Measurements from ENCODE around the gene NTRK2. TPM values are rescaled to one million over a fixed set of nuclear protein-coding genes. Genes with fewer than 3 reads are reported as not detected.

The NTRK2 gene
- total RNA-seq, 6 experiments from 2014 or later: 0.18 to 0.49 (median 0.30) TPM

GRCh38 chr9:84789463-84789830 lies 119.9 kb downstream of the NTRK2 start:
- H3K27me3 ChIP-seq: no peaks in the 10 kb centered on the region
- no peak overlapping the region for H3K27ac ChIP-seq
- DNase-seq (no peak), ATAC-seq (no peak)
- TF ChIP-seq POLR2A (IDR thresholded peaks at IDR 0.05) (no peak), CTCF (IDR thresholded peaks at IDR 0.05) (no peak)
- no peaks in the 10 kb centered on the region for H3K4me1 ChIP-seq
- no peaks in the 10 kb centered on the region for H3K9me3 ChIP-seq
- no peak overlapping the region for H3K4me3 ChIP-seq
- 48% methylated on average over 2 of the region's 5 CpGs for WGBS (ENCODE audit: insufficient coverage, low coverage, low lambda C conversion rate, missing lambda C conversion rate)
- no peaks in the 10 kb centered on the region for H3K36me3 ChIP-seq
- intact Hi-C loops (cut with DNase I): no loop called here

GRCh38 chr9:84791643-84792042 lies 122.1 kb downstream of the NTRK2 start:
- Histone ChIP-seq H3K9me3 (no peaks in the 10 kb centered on the region), H3K4me1 (no peaks in the 10 kb centered on the region), H3K27me3 (no peaks in the 10 kb centered on the region), H3K4me3 (no peak overlapping the region), H3K27ac (no peak overlapping the region), H3K36me3 (no peaks in the 10 kb centered on the region)
- WGBS (ENCODE audit: insufficient coverage, low coverage, low lambda C conversion rate, missing lambda C conversion rate): 50% methylated on average over 2 of the region's 2 CpGs
- DNase-seq: no peak
- intact Hi-C loops (cut with DNase I): no loop called here
- no peak for TF ChIP-seq POLR2A (IDR thresholded peaks at IDR 0.05)
- no peak for TF ChIP-seq CTCF (IDR thresholded peaks at IDR 0.05)
- no peak for ATAC-seq

GRCh38 chr9:84793251-84793650 lies 123.7 kb downstream of the NTRK2 start:
- no peak for DNase-seq
- H3K4me1 ChIP-seq: no peaks in the 10 kb centered on the region
- intact Hi-C loops (cut with DNase I): no loop called here
- no peaks in the 10 kb centered on the region for H3K27me3 ChIP-seq
- no peak for TF ChIP-seq POLR2A (IDR thresholded peaks at IDR 0.05)
- TF ChIP-seq CTCF (IDR thresholded peaks at IDR 0.05): no peak
- no peak overlapping the region for H3K4me3 ChIP-seq
- H3K36me3 ChIP-seq: no peaks in the 10 kb centered on the region
- WGBS (ENCODE audit: insufficient coverage, low coverage, low lambda C conversion rate, missing lambda C conversion rate): 56% methylated on average over 3 of the region's 3 CpGs
- ATAC-seq: no peak
- no peaks in the 10 kb centered on the region for H3K9me3 ChIP-seq
- H3K27ac ChIP-seq: no peak overlapping the region

- ATAC-seq (no peak), DNase-seq (no peak)
- intact Hi-C loops (cut with DNase I): no loop called here
- H3K9me3 ChIP-seq: no peaks in the 10 kb centered on the region
- H3K4me3 ChIP-seq: no peak overlapping the region
- no peaks in the 10 kb centered on the region for H3K4me1 ChIP-seq
- no peak overlapping the region for H3K27ac ChIP-seq
- 34% methylated on average over 3 of the region's 10 CpGs for WGBS (ENCODE audit: insufficient coverage, low coverage, low lambda C conversion rate, missing lambda C conversion rate)
- TF ChIP-seq CTCF (IDR thresholded peaks at IDR 0.05) (no peak), POLR2A (IDR thresholded peaks at IDR 0.05) (no peak)
- H3K36me3 ChIP-seq: no peaks in the 10 kb centered on the region
- H3K27me3 ChIP-seq: no peaks in the 10 kb centered on the region
Observed at GRCh38 chr9:84794981-84795637, 125.6 kb downstream of the NTRK2 start.

- Histone ChIP-seq H3K36me3 (no peaks in the 10 kb centered on the region), H3K27ac (no peak overlapping the region), H3K9me3 (no peaks in the 10 kb centered on the region), H3K4me1 (no peaks in the 10 kb centered on the region), H3K4me3 (no peak overlapping the region), H3K27me3 (no peaks in the 10 kb centered on the region)
- TF ChIP-seq CTCF (IDR thresholded peaks at IDR 0.05) (no peak), POLR2A (IDR thresholded peaks at IDR 0.05) (no peak)
- no peak for DNase-seq
- intact Hi-C loops (cut with DNase I): no loop called here
- 47% methylated on average over 1 of the region's 1 CpG for WGBS (ENCODE audit: insufficient coverage, low coverage, low lambda C conversion rate, missing lambda C conversion rate)
- no peak for ATAC-seq
Observed at GRCh38 chr9:84796404-84796803, 126.9 kb downstream of the NTRK2 start.
